Left renal cortex interstitium (tissue), 4 donors: ENCODE measurements around the gene PPM1D. TPM values are rescaled to one million over a fixed set of nuclear protein-coding genes. Genes with fewer than 3 reads are reported as not detected.

Source experiments
- polyA plus RNA-seq, 4 donors: library from polyadenylated mRNA; unstranded; fragments of 120-200 nt; gene quantifications; one replicate each; pipeline ENCODE4 v1.2.1, GENCODE V29; 2013; ENCODE audit not compliant: insufficient read length in 4 of 4

PPM1D gene
- polyA plus RNA-seq, 4 donors, result 19.6 to 24.9 (median 20.9) TPM

Other genes starting within 250 kb of the PPM1D start
- 10 to 100 TPM; 38.1 to 47.9 (median 41.4) TPM for gene USP32, start 208.1 kb upstream of the PPM1D start, polyA plus RNA-seq
- under 1 TPM in 1 of 4 donors, not detected in 3; 0.34 TPM for gene CHCT1, start 177.7 kb upstream of the PPM1D start, polyA plus RNA-seq
- gene APPBP2, start 74.0 kb upstream of the PPM1D start, polyA plus RNA-seq, result 10 to 100 TPM; 49.2 to 59.5 (median 54.1) TPM
- 10 to 100 TPM; 28.0 to 30.8 (median 29.6) TPM for gene BCAS3, start 77.7 kb downstream of the PPM1D start, polyA plus RNA-seq